SK-N-MC (cell line): Measurements from ENCODE around the gene SDK2.

ENCODE experiments used
- EZH2 ChIP-seq: fragments of 200-600 bp; sonication (generic); IDR thresholded peaks from one replicate; pipeline ENCODE4 v1.6.1; 2017; ENCODE audit warnings: antibody characterized with exemption
- POLR2AphosphoS5 ChIP-seq: IDR thresholded peaks from 2 replicates; pipeline ENCODE4 v1.6.1; 2012; ENCODE audit warnings: mild to moderate bottlenecking, low read depth, low read length, borderline replicate concordance

- TF ChIP-seq POLR2AphosphoS5, result no peak
- no peak for TF ChIP-seq EZH2
Observed at GRCh38 chr17:73683771-73684170, 39.5 kb upstream of the SDK2 start.
